RKO (cell line): ENCODE data around the gene FDCSP.
"Not testable (repeated sequence)": the region's sequence is repeated elsewhere in the genome, so short reads cannot be mapped to it uniquely, and the experiment has no call there.

Source experiments
- DNase-seq: peaks from one replicate; pipeline ENCODE4 v3.0.0-alpha.2; 2016; ENCODE audit warnings: low spot score

Gene FDCSP

GRCh38 chr4:70225824-70226223 is at the start of gene FDCSP:
Gene FDCSP (plus strand): TSS chr4:70226124. CDS start chr4:70231195, 5,071 bp downstream.
- no peak for DNase-seq

GRCh38 chr4:70177090-70177489 is 48.8 kb upstream of the FDCSP start:
- DNase-seq = no peak

GRCh38 chr4:70178075-70178660 is 47.8 kb upstream of the FDCSP start:
- no peak for DNase-seq

- DNase-seq = no peak
Measured at GRCh38 chr4:70179811-70180210, 46.1 kb upstream of the FDCSP start.

GRCh38 chr4:70181864-70182263 is 44.1 kb upstream of the FDCSP start:
- DNase-seq = no peak

DNA sequence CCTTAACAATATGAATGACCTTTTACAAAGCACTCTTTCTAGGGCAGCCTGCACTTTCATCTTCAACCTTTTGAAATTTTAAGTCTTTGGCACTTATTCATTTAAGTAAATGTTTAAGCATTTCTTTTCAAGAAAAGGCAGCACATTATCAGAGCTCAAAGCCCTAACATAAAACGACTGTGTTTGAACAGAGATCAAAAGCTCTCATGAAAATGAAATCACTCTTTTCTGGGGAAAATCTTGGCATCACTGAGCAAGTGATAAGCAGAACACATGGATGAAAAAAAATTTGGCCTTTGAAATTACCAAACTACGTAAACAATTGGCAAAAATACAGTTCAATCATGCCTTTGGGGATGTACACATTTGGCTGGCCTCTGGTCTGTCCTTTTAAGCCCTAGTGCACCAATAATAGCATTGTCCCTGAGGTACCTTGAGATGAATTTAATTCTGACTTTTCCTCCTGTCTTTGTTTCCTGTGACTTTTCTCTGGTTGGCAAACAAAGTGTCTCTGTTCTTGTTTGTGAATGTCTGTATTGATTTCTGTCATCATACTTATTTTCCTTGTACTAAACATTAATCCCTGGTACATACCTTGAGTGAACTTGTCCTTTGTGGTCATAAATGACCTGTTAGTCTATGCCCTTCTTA is 43.3 kb upstream of the FDCSP start:
- no peak for DNase-seq

DNA sequence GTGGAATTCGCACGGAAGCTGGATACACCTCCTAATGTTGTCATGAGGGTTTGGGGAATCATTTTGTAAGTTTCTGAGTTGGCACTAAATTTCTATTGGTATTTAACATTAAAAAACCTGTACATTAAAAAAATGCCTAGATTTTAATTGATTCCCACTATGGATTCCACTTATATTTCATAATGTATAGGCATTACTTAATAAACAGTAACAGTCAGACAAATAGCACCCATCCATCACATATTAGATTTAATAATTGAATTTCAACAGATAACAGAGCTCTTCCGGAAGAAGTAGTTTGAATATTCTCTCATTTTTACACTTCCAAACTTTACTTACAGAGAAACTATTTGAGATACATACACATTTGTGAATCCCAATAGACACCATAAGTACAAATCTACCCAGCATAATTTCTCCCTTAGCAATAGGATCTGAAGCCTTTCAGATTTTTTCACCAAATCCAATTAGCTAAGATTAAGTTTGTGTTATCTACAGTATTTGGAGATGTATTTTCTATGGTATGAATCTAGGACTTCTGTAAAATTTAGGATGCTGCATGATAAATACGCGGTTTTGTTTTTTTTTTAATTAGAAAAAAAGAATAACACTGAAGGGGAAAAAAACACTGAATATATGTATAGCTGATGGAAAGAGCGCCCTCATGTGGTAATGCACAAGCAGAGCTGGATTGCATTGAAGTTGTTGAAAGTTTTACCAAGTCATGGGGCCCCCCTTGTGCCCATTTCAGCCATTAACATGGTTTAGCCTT is 42.6 kb upstream of the FDCSP start:
- DNase-seq = peak; percentile 75

DNA sequence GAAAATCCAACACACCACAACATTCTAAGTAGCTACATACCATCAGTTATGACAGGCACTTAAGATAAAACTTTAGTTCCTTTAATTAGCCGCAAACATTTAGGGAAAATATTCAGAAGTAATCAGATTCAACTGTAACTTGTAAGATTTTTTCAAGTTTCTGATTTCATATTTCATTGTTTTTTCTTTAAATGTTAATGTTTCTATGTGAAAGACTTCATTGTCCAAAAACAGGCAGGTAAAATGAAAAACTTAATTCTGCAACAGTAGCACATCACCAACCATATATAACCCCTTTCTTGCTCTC is 42.0 kb upstream of the FDCSP start:
- no peak for DNase-seq

DNA sequence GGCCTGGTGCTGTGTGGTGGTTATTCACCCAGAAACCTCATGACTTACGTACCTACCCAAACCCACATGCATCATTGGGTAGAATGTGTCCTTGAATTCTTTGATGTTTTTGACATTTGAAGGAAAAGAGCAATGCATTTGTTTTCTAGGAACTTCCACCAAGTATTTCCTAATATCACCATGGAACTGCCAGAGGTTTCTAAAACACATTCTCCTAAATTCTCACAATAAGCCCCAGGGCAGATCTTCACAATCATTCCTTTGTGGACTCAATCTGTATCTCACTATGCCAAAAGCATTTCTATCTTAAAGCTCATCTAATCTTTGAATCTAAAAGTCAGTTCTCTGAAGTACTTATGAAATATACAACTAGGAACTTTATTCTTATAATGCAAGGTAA is 38.7 kb upstream of the FDCSP start:
- DNase-seq = no peak

GRCh38 chr4:70190579-70190978 is 35.3 kb upstream of the FDCSP start:
- no peak for DNase-seq

GRCh38 chr4:70191647-70192046 is 34.3 kb upstream of the FDCSP start:
- DNase-seq = no peak

GRCh38 chr4:70192895-70193294 is 33.0 kb upstream of the FDCSP start:
- no peak for DNase-seq

GRCh38 chr4:70195425-70195824 is 30.5 kb upstream of the FDCSP start, which contains the start of gene ODAM:
Gene ODAM (plus strand): TSS chr4:70195725. CDS start chr4:70196544, 819 bp downstream.
- no peak for DNase-seq

DNA sequence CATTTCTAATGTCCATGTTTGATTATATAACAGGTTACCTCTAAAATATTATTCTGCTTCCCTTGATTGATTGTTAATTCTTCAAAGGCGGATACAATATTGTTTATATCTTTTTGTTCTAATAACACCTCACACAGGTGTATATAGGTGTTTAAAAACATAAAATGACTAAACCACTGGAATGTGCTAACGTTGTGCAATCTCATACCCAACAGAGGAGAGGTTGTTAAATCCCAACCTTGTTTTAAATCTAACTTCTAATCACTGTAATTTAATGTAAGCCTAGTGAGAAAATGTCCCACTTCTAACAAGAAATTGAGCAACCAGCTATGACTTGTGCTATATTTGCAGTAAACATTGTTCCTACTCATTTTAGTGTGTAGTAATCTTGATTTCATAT is 29.1 kb upstream of the FDCSP start:
- DNase-seq = no peak

- no peak for DNase-seq
Measured at GRCh38 chr4:70197842-70198241, 28.1 kb upstream of the FDCSP start.

DNA sequence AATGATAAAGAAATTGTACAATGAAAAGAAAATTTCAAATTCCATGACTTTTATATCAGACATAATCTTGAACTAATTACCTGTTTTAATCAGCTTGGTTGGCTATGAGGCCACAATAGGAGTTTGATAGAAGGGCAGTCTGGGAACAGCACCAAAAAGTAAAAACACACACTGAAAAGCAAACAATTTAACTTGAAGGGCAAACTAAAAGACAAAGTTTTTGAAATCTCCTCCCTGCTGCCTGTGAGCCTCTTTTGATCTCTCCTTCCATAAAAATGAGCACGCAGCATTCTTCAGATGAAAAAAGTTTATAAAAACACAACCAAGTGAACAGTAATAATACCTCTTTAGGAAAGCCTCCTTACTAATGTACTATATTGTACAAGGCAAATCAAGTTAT is 22.3 kb upstream of the FDCSP start:
- no peak for DNase-seq

- DNase-seq = not testable (repeated sequence)
Measured at GRCh38 chr4:70212752-70213151, 13.2 kb upstream of the FDCSP start.

- not testable (repeated sequence) for DNase-seq
Measured at GRCh38 chr4:70216109-70216508, 9.8 kb upstream of the FDCSP start.

GRCh38 chr4:70216550-70216949 is 9.4 kb upstream of the FDCSP start:
- not testable (repeated sequence) for DNase-seq

DNA sequence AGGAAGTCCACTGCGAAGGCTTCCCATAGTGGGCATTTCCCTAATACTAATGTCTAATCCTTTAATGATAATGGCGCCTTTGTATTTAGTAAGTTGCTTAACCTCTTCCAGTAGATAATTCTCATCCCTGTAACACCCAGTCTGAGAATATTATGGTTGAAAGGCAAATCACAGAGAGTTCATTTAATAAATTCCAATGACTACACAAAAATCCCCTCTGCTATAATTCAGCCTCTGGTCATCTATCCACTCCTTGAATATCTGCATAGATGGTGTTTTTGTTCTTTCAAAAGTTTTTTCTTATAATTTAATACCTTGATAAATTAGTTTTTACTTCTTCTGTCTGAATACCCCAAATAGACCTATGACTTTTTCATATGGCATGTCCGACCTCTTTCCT is 4.5 kb upstream of the FDCSP start:
- DNase-seq = not testable (repeated sequence)

DNA sequence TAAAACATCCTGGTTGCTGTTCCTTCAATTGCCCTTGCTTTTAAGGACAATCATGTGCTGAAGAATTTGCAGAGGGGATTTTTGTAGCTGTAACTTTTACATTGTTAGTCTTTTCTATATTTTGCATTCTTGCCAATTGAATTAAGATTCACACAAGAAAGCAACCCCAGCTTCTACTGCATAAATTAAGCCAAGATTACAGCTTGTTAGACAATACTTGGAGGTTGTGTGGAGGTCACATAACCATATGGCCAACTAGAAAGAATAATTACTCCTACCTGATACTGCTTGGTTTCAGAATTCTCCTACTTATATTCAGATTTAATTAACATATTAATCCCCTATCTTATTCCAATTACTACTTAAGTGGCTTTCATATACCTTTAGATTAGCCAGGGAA is 4.1 kb upstream of the FDCSP start:
- not testable (repeated sequence) for DNase-seq

- DNase-seq = peak; percentile 5
Measured at GRCh38 chr4:70236125-70236524, 10.2 kb downstream of the FDCSP start.

- DNase-seq = no peak
Measured at GRCh38 chr4:70239131-70239883, 13.4 kb downstream of the FDCSP start.
